HEK293 (cell line): ENCODE results near the gene CACNA1D.
A peak's percentile ranks its signal among the peaks of the same experiment; 100 is the strongest.

Experiments
- CTCF ChIA-PET: fragments of 350-600 bp; formaldehyde crosslinking; extraction: SDS; loops from one replicate; lab custom pipeline; 2021; ENCODE audit warnings: antibody characterized with exemption; lab: Yijun Ruan, JAX
- POLR2A ChIA-PET: fragments of 300-600 bp; formaldehyde crosslinking; extraction: SDS; loops from one replicate; lab custom pipeline; 2020; ENCODE audit warnings: antibody characterized with exemption, inconsistent platforms; lab: Yijun Ruan, JAX
- H3K27ac ChIP-seq: fragments of 200-500 bp; sonication (Bioruptor generic); 2 replicates; pipeline ENCODE4 v1.5.1; 2014; ENCODE audit warnings: low read depth, low read length, control low read depth, inconsistent platforms; ENCODE audit errors: extremely low read depth
- H3K36me3 ChIP-seq, 2 experiments: fragments of 200-500 bp in 1 of 2; sonication (Bioruptor generic) in 1 of 2; 1 replicate in 1 of 2; 2 replicates in 1 of 2; pipeline ENCODE4 v1.5.1; 2014 to 2017; ENCODE audit warnings: inconsistent platforms in 2 of 2, low read length in 2 of 2; ENCODE audit not compliant: control insufficient read depth in 2 of 2, insufficient read depth in 1 of 2
- H3K4me1 ChIP-seq: fragments of 200-500 bp; sonication (Bioruptor generic); 2 replicates; pipeline ENCODE4 v1.5.1; 2014; ENCODE audit warnings: mild to moderate bottlenecking, low read length, inconsistent platforms; ENCODE audit not compliant: control insufficient read depth, insufficient read depth
- H3K4me3 ChIP-seq: 2 replicates; pipeline ENCODE4 v1.5.1; 2011; ENCODE audit warnings: low read depth, mild to moderate bottlenecking, control low read depth, low read length, moderate library complexity
- H3K9me3 ChIP-seq: fragments of 200-500 bp; sonication (Bioruptor generic); 2 replicates; pipeline ENCODE4 v1.5.1; 2014; ENCODE audit warnings: low read depth, low read length, inconsistent platforms; ENCODE audit not compliant: control insufficient read depth, insufficient read depth
- EGR2 ChIP-seq: fragments of 450-650 bp; formaldehyde crosslinking; IDR thresholded peaks from 2 replicates; pipeline ENCODE4 v1.5.1; 2016; ENCODE audit warnings: low read depth, missing biosample characterization, missing genetic modification characterization
- HOXA7 ChIP-seq: sonication (generic); formaldehyde crosslinking; IDR thresholded peaks from 2 replicates; pipeline ENCODE4 v1.8.1; 2022; ENCODE audit warnings: missing genetic modification reagents, borderline replicate concordance
- SCRT1 ChIP-seq: fragments of 450-650 bp; formaldehyde crosslinking; IDR thresholded peaks from 2 replicates; pipeline ENCODE4 v1.5.1; 2016; ENCODE audit warnings: missing biosample characterization, missing genetic modification characterization, borderline replicate concordance
- ZEB2 ChIP-seq: fragments of 450-650 bp; formaldehyde crosslinking; IDR thresholded peaks from 2 replicates; pipeline ENCODE4 v1.5.1; 2016; ENCODE audit warnings: missing biosample characterization, missing genetic modification characterization
- ZNF114 ChIP-seq: fragments of 450-650 bp; formaldehyde crosslinking; IDR thresholded peaks from 2 replicates; pipeline ENCODE4 v1.5.0; 2017; ENCODE audit warnings: missing biosample characterization, missing genetic modification characterization
- ZNF138 ChIP-seq: fragments of 450-650 bp; formaldehyde crosslinking; IDR thresholded peaks from 2 replicates; pipeline ENCODE4 v1.5.1; 2016; ENCODE audit warnings: missing biosample characterization, missing genetic modification characterization, borderline replicate concordance
- ZNF23 ChIP-seq: fragments of 450-650 bp; formaldehyde crosslinking; IDR thresholded peaks from 2 replicates; pipeline ENCODE4 v1.5.1; 2016; ENCODE audit warnings: missing biosample characterization, missing genetic modification characterization, borderline replicate concordance
- ZNF354C ChIP-seq: fragments of 450-650 bp; formaldehyde crosslinking; IDR thresholded peaks from 2 replicates; pipeline ENCODE4 v1.5.1; 2016; ENCODE audit warnings: missing biosample characterization, missing genetic modification characterization, low read depth, borderline replicate concordance
- ZNF513 ChIP-seq: fragments of 450-650 bp; IDR thresholded peaks from 2 replicates; pipeline ENCODE4 v1.5.1; 2018; ENCODE audit warnings: missing biosample characterization, missing genetic modification characterization
- ZNF529 ChIP-seq: fragments of 450-650 bp; formaldehyde crosslinking; IDR thresholded peaks from 2 replicates; pipeline ENCODE4 v1.5.1; 2017; ENCODE audit warnings: missing genetic modification characterization, missing biosample characterization; ENCODE audit not compliant: insufficient replicate concordance
- ZNF549 ChIP-seq: fragments of 450-650 bp; IDR thresholded peaks from 2 replicates; pipeline ENCODE4 v1.5.1; 2018; ENCODE audit warnings: missing biosample characterization, missing genetic modification characterization, mild to moderate bottlenecking, inconsistent platforms, moderate library complexity
- ZNF792 ChIP-seq: fragments of 450-650 bp; formaldehyde crosslinking; IDR thresholded peaks from 2 replicates; pipeline ENCODE4 v1.5.1; 2016; ENCODE audit warnings: missing biosample characterization, missing genetic modification characterization
- TF ChIP-seq, protein P1 (sequence below): fragments of 450-650 bp; formaldehyde crosslinking; IDR thresholded peaks from 2 replicates; pipeline ENCODE4 v1.5.1; 2017; ENCODE audit warnings: missing biosample characterization, missing genetic modification characterization

Gene CACNA1D

DNA sequence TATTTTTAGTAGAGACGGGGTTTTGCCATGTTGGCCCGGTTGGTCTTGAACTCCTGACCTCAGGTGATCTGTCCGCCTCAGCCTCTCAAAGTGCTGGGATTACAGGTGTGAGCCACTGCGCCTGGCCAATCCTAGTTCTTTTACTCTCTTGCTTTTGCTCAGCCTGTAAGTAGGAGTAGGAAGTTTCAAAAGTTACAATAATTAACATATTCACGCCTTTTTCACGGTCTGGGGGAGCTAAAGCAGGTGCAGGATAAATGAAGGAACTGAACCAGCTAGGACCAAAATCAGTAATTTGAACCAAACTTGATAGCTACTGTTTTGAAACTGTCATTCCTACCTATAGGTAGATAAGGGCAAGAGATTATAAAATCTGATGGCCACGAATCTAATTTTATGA lies 98.5 kb downstream of the CACNA1D start:
- Histone ChIP-seq H3K27ac (no peak overlapping the region), H3K36me3 (no peaks in the 10 kb centered on the region), H3K4me1 (no peaks in the 10 kb centered on the region), H3K4me3 (no peak overlapping the region), H3K9me3 (no peaks in the 10 kb centered on the region)
- ChIA-PET POLR2A (no interaction called here), CTCF (interaction anchor here (0.9 kb wide), 1 partner anchor 18 kb away, joined by 3 read pairs; no protein-coding TSS in a partner anchor)
- TF ChIP-seq ZEB2 (tag by site-specific recombination) (no peak), ZNF114 (no peak)

DNA sequence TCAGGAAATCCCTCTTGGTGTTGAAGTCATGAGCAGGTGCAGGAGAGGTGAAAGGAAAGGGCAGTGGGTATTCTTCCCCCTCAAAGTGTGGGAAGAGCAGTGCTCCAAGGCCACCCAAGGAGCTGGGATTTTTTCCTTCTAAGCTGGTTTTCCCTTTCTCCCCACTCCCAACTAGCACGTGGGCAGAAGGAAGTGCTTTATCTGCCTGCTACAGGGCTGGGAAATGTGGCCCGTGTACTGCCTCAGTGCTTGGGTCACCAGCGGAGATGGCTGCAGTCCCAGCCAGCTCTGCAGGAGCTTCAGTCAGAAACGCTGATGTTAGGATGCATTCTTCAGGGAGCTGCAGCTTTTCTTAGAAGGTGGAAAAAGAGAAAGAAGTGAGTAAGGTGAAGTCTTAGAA lies 99.2 kb downstream of the CACNA1D start:
- H3K4me3 ChIP-seq, result no peak overlapping the region
- H3K9me3 ChIP-seq, result no peaks in the 10 kb centered on the region
- CTCF ChIA-PET, result interaction anchor here (0.7 kb wide), 1 partner anchor 279 kb away, joined by 3 read pairs; no protein-coding TSS in a partner anchor
- H3K27ac ChIP-seq, result no peak overlapping the region
- TF ChIP-seq ZNF529 (tag by site-specific recombination) (no peak), EGR2 (tag by site-specific recombination) (peak; percentile 11; the same call in 1 of the 2 replicates)
- H3K36me3 ChIP-seq, result no peaks in the 10 kb centered on the region
- POLR2A ChIA-PET, result no interaction called here
- no peaks in the 10 kb centered on the region for H3K4me1 ChIP-seq

DNA sequence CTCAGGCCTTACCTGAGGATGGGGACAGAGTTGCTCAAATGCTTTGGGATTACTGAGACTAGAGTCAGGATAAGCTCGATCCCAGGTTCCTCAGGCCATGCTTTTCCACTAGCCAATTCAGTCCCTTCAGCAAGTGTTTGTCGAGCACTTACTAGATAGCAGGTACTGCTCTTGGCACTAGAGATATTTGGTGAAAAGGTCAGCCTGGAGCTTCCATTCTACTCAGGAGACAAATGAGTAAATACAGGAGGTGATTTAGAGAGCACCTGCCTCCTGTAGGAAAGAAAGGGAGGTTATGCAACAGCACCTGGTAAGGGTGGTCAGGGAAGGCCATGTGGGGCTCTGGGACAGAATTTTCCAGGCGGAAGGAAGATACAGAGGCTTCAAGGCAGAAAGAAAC lies 99.9 kb downstream of the CACNA1D start:
- POLR2A ChIA-PET, result no interaction called here

DNA sequence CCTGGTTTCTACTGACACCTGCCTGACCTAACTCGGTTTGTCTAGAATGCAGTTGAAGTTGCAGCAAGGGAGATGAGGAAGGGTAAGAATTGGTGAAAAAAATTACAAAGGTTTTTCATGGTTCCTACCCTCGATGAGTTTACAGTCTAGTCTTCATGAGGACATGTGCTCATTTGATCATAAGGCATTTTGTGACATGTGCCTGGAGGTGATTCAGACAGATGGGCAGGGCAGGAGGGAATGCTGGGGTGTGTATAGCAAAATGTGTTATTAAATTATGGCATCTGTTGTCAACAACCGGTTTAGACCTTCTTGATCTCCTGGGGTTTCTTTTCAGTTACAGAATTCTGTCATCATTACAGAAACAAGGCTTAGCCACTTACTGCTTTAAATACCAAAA lies 101.2 kb downstream of the CACNA1D start:
- Histone ChIP-seq H3K27ac (no peak overlapping the region), H3K9me3 (no peaks in the 10 kb centered on the region), H3K36me3 (no peaks in the 10 kb centered on the region), H3K4me3 (no peak overlapping the region), H3K4me1 (no peaks in the 10 kb centered on the region)
- TF ChIP-seq ZNF513 (tag by site-specific recombination) (no peak), ZNF23 (tag by site-specific recombination) (no peak), ZNF549 (tag by site-specific recombination) (no peak)
- ChIA-PET POLR2A (no interaction called here), CTCF (no interaction called here)

More for the DNA sequence above, 99.9 kb downstream of the CACNA1D start:
- Histone ChIP-seq H3K36me3 (no peaks in the 10 kb centered on the region), H3K27ac (no peak overlapping the region), H3K4me3 (no peak overlapping the region), H3K4me1 (no peaks in the 10 kb centered on the region), H3K9me3 (no peaks in the 10 kb centered on the region)
- TF ChIP-seq HOXA7, result no peak
- no peak for TF ChIP-seq ZNF138 (tag by site-specific recombination)
- TF ChIP-seq ZNF354C (tag by site-specific recombination), result no peak
- TF ChIP-seq, protein P1, sequence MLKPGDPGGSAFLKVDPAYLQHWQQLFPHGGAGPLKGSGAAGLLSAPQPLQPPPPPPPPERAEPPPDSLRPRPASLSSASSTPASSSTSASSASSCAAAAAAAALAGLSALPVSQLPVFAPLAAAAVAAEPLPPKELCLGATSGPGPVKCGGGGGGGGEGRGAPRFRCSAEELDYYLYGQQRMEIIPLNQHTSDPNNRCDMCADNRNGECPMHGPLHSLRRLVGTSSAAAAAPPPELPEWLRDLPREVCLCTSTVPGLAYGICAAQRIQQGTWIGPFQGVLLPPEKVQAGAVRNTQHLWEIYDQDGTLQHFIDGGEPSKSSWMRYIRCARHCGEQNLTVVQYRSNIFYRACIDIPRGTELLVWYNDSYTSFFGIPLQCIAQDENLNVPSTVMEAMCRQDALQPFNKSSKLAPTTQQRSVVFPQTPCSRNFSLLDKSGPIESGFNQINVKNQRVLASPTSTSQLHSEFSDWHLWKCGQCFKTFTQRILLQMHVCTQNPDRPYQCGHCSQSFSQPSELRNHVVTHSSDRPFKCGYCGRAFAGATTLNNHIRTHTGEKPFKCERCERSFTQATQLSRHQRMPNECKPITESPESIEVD, result no peak
- no peak for TF ChIP-seq SCRT1 (tag by site-specific recombination)
- TF ChIP-seq ZNF513 (tag by site-specific recombination), result no peak
- no peak for TF ChIP-seq ZNF792 (tag by site-specific recombination)
- CTCF ChIA-PET, result interaction anchor here (0.7 kb wide), 1 partner anchor 280 kb away, joined by 3 read pairs; no protein-coding TSS in a partner anchor
